ENCODE data around the gene ALDH3B2.
"Not testable (repeated sequence)": the region's sequence is repeated elsewhere in the genome, so short reads cannot be mapped to it uniquely, and the experiment has no call there.

The ALDH3B2 gene

GRCh38 chr11:67628710-67629385 lies 45.6 kb downstream of the ALDH3B2 start:
- DNase-seq, result peak; percentile 31

GRCh38 chr11:67627812-67628624 lies 46.4 kb downstream of the ALDH3B2 start:
- peak; percentile 31 for DNase-seq

DNA sequence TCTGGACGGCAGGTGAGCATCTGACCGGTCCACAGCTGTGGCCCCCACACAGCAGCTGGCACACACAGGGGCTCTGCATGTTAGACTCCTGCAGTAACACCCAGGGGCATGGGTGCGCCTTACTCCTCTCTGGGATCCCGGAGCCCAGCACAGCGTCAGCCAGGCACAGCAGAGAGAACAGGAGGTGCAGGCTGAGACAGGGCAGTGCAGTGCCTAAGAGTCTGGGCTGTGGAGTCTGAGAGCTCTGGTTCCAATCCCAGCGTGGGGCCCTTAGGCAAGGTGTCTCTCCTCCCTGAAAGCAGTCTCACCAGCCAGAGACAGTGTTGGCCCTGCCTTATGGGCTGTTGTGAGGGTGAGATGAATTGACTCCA lies 47.0 kb downstream of the ALDH3B2 start:
- no peak for DNase-seq

DNA sequence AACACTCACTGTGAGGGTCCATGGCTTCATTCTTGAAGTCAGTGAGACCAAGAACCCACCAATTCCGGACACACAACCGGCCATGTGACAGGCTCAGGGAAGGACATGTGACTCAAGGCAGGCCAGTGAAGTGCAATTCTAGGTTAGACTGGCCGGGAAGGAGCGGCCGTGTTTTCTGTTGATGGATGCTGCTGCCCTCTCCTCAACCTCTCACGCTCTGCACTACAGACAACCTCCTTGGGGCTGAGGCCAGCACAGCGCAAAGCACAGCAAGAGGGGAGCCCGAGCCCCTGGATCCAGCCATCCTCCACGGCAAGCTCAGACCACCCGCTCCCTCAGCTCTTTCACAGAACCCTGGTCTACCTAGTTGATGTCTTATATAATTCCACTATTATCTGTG lies 47.5 kb downstream of the ALDH3B2 start:
- peak; percentile 17 for DNase-seq

GRCh38 chr11:67626131-67626833 lies 48.1 kb downstream of the ALDH3B2 start:
- DNase-seq, result peak; percentile 13

DNA sequence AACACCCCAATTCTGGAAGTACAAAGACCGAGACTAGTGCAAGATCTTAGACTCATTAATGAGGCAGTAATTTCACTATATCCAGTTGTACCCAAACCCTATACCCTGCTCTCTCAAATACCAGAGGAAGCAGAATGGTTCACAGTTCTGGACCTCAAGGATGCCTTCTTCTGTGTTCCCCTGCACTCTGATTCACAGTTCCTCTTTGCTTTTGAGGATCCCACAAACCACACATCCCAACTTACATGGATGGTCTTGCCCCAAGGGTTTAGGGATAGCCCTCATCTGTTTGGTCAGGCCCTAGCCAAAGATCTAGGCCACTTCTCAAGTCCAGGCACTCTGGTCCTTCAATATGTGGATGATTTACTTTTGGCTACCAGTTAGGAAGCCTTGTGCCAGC lies 50.6 kb downstream of the ALDH3B2 start:
- not testable (repeated sequence) for DNase-seq

DNA sequence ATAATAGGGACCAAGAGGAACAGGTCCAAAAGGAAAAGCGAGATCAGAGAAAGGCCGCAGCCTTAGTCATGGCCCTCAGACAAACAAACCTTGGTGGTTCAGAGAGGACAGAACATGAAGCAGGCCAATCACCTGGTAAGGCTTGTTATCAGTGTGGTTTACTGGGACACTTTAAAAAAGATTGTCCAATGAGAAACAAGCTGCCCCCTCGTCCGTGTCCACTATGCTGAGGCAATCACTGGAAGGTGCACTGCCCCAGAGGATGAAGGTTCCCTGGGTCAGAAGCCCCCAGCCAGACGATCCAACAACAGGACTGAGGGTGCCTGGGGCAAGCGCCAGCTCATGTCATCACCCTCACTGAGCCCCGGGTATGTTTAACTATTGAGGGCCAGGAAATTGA lies 51.5 kb downstream of the ALDH3B2 start:
- DNase-seq, result not testable (repeated sequence)

GRCh38 chr11:67621928-67622327 lies 52.5 kb downstream of the ALDH3B2 start:
- DNase-seq, result not testable (repeated sequence)

GRCh38 chr11:67620621-67621020 lies 53.8 kb downstream of the ALDH3B2 start:
- DNase-seq, result not testable (repeated sequence)

- not testable (repeated sequence) for DNase-seq
These were observed 54.5 kb downstream of the ALDH3B2 start for GRCh38 chr11:67619683-67620618.

- DNase-seq, result not testable (repeated sequence)
These were observed 55.3 kb downstream of the ALDH3B2 start for GRCh38 chr11:67618901-67619659.

DNA sequence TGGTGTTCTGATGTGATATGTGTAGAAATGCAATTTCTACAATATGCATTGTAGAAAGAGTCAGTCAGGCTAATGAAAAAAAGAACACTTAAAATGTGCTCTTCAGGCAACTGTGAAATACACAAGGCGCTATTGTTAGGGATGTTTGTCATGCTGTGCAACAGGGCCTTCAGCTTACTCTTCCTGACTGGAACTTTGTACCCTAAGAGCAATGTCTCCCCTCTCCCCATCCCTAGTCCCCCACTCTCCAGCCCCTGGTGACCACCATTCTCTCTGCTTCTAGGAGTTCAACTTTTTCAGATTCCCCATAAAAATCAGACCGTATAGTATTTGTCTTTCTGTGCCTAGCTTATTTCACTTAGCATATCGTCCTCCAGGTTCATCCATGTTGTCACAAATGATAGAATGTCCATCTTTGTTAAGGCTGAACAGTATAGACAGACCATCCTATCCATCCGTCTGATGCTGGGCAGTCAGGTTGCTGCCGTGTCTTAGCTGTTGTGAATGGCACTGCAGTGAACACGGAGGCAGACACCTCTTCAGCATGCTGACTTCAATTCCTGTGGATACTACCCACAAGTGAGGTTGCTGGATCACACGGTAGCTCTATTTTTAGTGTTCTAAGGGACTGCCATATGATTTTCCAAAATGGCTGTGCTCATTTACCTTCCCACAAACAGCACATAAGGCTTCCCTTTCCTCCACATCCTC lies 57.0 kb downstream of the ALDH3B2 start:
- DNase-seq, result no peak

- no peak for DNase-seq
These were observed 57.8 kb downstream of the ALDH3B2 start for GRCh38 chr11:67616431-67617242.

DNA sequence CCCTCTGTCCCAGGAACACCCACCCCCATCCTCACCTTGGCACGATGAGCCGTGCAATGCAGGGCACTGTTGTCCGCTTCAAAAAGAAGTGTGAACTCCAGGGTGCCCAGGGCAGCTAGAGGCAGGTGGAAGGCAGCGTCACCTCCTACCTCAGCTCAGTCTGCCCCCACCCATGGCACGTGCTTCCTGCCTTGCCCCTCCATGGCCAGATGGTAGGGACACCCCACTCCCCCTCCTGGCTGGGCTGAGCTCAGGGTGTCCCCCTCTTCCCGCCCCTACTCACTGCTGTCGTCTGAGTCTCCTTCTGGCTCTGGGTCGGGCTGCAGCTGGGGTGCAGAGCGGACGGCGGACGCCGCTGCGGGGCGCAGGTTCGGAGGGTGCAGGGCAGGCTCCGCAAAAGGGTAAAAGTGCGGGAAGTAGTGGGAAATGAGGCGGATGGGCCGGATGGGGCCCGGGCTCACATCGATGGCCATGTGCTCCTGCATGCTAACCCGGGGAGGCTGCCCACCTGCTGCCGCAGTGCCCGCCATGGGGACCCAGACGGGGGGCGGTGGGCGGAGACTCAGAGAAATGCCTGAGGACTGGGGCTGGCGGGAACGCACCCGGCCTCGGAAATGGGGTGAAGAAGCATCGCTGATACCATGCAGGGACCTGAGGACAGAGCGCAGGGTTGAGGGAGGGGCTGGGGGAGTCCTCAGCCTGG lies 58.5 kb downstream of the ALDH3B2 start:
- DNase-seq, result no peak

DNA sequence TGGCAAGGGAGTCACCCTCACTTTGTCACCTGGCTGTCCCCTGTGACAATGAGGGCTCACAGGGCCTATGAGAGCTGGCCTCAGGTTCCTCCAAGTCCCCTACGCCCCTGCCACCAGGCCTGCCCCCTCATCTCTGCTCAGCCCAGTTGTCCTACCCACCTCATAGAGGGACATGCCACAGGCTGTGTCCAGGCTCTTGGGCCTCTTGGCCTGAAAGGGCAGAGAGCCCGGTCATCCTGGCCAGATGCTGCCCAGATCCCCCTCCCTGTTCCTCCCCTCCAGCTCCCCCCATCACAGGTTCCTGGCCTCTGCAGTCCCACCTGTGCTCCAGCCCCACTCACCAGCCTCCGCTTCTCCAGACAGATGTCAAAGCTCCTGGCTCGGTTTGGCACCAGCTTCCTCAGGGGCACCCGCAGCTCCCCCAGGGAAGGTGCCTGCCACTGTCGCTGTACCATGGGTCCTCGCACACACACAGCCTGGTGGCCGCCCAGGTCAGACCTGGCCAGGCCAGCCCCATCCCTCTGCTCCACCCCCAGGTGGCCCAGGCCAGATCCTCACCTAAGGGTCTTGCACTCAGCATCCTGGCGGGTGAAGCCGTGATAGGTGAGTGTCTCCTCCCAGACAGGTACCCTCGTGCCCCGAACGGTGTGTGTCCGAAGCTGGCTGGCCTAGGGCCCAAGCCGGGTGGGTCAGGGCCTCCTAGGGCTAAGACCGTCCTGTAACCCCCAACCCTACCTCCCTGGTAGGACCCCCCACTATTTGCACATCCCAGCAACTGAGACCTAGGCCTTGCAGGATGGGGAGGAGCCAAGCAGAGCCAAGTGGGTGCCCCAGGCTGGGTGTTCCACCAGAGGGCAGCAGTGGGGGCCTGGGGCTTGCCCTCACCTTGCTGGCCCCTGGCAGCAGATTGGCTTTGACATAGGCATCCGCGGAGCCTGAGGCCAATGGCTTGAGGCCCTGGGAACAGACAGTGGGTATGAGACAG lies 59.4 kb downstream of the ALDH3B2 start:
- no peak for DNase-seq

DNA sequence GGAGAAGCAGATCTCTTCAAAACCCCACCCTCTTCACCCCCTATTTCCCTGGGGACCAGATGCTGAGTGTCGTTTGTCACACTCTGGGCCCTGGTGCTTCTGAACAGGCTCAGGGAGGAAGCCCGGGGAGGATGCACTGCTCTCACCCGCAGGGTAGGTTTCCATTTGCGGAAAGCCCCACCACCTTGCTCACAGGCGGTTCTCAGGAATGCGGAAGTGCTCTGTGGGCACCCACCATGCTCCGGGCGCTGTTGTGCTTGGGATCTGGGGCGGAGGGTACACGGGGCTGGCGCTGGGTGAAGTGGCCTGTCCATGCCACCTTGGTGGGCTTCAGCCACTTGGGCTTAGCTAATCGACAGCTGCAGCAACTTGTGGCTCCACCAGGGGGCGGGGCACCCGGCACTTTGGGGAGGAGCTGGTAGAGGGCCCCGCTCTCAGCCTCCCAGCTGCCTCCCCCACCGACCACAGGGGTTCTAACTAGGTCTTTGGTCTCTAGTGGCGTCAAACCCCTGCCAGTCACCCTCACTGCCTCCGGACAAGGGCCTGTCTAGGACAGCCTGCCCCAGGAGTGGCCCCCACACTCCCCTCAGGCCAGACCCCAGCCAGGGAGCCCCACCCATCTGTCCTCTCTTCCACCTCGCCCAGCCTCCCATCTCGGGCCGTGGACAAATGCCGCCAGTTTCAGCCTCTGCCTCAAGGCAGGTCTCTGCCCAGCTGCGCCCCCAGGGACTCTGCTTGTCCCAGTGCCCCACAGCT lies 60.3 kb downstream of the ALDH3B2 start:
- peak; percentile 70 for DNase-seq

GRCh38 chr11:67613313-67613959 lies 61.0 kb downstream of the ALDH3B2 start:
- DNase-seq, result no peak
